GM19240 (cell line): ENCODE data around the gene OTX1.
"Not testable (repeated sequence)": the region's sequence is repeated elsewhere in the genome, so short reads cannot be mapped to it uniquely, and the experiment has no call there.

Experiments
- DNase-seq: peaks from one replicate; pipeline ENCODE4 v3.0.0; 2011; ENCODE audit warnings: low spot score; ENCODE audit not compliant: insufficient read length

OTX1 gene

GRCh38 chr2:63050334-63051041 is at the start of gene OTX1:
Gene OTX1, plus strand, starts transcription at chr2:63050830. Its CDS starts 2,161 bp downstream, at chr2:63052991.
- DNase-seq: no peak

DNA sequence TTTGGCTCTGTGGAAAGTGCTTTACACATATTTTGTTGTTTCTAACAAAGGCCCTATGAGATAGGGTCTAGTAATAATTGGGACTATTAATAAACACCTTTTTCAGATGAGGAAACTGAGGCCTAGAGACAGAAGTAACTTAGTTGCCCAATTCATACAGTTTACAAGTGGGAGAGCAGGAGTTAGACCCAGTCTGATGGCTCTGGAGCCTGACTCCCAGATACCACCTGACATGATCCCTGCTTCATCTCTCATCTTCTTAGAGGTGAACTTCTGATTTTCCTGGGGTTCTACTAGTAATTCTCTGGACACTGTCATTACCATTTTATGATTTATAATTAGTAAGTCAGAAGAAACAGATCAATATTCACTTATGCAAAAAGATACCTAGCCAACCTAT is 49.1 kb upstream of the OTX1 start:
- DNase-seq: no peak

- no peak for DNase-seq
These were observed 47.3 kb upstream of the OTX1 start for GRCh38 chr2:63003351-63003750.

GRCh38 chr2:63007813-63008458 is 42.7 kb upstream of the OTX1 start:
- no peak for DNase-seq

GRCh38 chr2:63008838-63009237 is 41.8 kb upstream of the OTX1 start:
- DNase-seq: no peak

DNA sequence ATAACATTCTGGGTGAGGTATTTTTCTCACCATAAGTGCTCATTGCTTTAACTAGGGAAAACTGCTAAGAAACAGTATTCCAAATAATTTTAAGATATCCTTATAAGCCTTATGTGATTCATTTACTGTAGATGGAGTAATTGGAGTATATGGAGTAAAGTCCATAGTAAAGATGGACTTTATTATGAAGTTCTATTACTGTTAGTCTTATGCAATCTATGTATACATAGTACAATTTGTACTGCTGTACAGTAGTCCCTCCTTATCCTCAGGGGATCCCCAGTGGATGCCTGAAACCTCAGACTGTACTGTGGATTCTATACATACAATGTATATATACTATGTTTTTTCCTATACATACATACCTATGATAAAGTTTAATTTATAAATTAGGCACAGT is 41.1 kb upstream of the OTX1 start:
- no peak for DNase-seq

GRCh38 chr2:63012541-63012940 is 38.1 kb upstream of the OTX1 start:
- no peak for DNase-seq

DNA sequence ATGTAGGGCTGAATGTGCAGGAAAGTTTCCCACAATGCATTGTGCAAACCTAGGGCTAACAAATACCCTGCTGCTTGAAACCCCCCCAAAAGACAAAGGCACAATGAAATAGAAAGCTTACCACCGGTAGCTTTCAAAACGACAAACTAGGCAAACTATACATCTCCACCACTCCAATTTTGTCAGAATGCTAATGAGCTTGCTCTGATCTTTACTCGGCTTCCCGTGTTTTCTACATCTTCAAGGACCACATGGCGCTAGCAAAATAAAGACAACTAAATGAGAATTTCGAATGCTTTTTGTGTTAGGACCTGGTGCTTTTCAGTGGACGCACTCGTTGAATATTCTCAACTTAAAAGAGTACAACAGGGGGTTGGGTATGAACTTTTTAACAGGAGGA is 37.2 kb upstream of the OTX1 start:
- no peak for DNase-seq

DNA sequence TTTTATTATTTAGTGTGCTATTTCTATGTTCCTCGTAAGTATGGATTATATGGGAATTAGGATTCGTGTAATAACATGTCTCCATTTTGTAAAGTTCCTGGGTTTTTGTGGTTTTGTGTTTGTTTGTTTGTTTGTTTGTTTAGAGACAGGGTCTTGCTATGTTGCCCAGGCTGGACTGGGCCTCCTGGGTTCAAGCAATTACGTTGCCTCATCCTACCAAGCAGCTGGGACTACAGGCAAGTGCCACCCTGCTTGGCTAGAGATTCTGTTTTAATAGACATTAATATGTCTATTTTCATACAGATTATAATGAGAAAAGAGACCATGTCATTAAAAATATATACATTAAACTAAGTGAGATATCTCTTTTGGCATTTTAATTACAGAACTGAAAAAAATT is 35.2 kb upstream of the OTX1 start:
- no peak for DNase-seq

- DNase-seq: no peak
These were observed 32.2 kb upstream of the OTX1 start for GRCh38 chr2:63018439-63018838.

GRCh38 chr2:63019686-63020085 is 30.9 kb upstream of the OTX1 start:
- not testable (repeated sequence) for DNase-seq

GRCh38 chr2:63023444-63023843 is 27.2 kb upstream of the OTX1 start:
- no peak for DNase-seq

GRCh38 chr2:63027220-63027619 is 23.4 kb upstream of the OTX1 start:
- DNase-seq: no peak

DNA sequence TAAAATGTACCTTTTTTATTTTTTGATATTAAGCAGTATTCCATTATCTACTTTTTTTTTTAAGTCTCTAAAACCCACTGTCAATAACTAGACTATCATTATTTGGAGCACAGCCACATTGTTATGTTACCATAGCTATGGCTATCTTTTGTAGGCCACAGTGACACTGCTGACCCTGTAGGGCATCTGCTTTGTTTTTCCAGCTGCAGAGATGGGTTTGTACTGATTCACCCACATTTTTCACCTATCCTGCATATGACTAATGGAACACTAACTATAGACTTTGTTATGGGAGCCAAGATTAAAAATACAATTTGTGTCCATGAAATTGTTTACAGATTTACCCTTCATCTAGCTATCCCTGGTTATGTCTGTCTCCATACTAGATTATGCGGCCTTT is 21.6 kb upstream of the OTX1 start:
- DNase-seq: no peak

DNA sequence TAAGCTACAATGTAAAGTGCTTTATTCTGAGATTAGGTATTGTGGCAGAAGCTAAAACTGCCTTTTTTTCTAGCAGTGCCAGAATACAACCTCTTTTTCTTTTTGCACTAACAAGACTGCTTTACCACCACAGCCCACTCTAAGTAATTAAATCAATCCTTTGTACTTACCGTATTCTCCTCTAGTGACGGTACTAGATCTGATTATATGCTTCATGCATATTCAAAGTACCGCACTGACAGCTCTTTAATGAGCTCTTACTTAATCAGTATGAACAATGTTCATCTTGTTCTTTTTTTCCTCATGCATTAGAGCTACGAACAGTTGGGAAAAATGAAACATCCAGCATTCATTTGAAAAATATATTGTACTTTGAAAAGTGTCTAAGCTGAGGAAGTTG is 16.1 kb upstream of the OTX1 start:
- DNase-seq: no peak

- no peak for DNase-seq
These were observed 15.5 kb upstream of the OTX1 start for GRCh38 chr2:63035169-63035568.

- no peak for DNase-seq
These were observed 15.0 kb upstream of the OTX1 start for GRCh38 chr2:63035660-63036059.

DNA sequence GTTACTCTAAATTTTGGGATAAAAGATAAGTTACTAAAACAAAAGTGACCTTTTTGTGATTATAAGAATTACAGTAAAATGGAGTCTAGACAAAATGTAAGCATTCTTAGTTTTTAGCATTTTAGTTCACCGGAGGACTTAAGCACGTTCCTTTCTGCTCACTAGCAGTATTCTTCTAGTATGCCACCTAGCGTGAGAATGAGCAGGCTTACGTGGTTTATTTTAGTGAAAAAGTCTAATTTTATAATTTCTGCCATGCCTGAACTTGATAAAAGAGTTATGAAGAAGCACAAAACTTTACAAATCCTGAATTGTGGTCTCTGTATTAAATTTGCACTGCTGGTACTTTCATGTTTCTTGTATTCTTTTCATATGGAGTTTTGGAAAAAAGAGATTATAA is 12.6 kb upstream of the OTX1 start:
- no peak for DNase-seq

DNA sequence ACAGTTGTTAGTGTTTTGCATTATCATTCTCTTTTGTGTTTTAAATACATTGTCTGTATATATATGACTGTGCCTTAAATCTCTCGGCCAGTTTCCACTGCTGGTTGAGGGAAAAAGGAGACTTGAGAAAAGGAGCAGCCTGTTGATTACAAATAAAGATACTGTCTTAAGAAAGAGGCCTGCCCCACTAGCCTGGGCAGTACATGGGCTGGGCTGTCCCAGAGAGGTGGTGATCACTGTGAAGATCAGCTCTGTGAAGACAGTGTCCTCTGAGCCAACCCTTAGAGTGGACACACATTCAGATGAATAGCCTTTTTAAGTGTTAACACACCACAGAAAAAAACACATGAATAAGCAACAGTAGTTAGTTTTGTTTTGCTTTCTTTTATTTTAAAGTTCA is 10.0 kb upstream of the OTX1 start:
- no peak for DNase-seq

- DNase-seq: no peak
These were observed 9.0 kb upstream of the OTX1 start for GRCh38 chr2:63041592-63041991.

DNA sequence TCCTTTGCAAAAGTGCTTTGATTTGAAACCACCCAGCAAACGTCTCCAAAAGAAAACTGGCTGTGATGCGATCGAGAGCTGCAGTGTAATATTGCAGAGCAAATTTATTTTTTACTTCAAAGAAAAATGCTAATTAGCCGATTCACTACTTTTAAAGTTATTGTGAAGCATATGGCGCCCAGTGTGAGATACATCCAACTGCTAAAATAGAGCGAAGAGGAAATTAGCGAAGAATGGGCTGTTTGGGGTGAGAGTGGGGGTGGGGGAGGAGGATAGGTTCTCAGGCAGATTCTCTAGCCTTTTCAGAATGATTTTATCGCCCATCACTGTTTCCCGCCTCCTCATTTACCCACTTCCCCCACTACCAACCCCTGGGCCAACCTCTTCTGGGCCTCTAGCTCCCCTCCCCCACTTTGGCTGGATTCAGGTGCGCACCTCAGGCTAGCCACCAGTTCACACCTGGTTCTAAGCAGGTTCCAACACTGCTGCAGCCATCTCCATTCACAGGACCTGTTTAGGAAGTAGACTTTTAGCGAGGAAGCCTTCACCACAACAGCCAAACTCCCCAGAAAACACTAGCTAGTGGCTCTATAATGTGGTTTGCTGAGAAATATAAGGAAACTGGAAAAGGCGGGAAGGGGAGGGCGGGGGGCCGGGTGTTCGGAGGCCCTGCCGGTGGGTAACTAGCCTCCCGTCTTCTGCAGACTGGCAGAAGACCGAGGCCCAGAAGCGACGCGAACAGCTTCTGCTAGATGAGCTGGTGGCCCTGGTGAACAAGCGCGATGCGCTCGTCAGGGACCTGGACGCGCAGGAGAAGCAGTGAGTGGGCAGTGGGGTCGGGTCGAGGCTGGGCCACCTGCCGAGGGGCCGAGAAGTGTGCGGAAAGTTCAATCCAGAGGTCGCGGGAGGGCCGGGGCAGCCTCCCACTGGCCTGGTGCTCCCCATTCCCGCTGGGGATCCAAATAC is 6.0 kb upstream of the OTX1 start:
- no peak for DNase-seq

GRCh38 chr2:63046552-63046951 is 4.1 kb upstream of the OTX1 start:
- DNase-seq: no peak
